Measurements from ENCODE around the gene PURB.
"Not testable (repeated sequence)": the region's sequence is repeated elsewhere in the genome, so short reads cannot be mapped to it uniquely, and the experiment has no call there.

The PURB gene

DNA sequence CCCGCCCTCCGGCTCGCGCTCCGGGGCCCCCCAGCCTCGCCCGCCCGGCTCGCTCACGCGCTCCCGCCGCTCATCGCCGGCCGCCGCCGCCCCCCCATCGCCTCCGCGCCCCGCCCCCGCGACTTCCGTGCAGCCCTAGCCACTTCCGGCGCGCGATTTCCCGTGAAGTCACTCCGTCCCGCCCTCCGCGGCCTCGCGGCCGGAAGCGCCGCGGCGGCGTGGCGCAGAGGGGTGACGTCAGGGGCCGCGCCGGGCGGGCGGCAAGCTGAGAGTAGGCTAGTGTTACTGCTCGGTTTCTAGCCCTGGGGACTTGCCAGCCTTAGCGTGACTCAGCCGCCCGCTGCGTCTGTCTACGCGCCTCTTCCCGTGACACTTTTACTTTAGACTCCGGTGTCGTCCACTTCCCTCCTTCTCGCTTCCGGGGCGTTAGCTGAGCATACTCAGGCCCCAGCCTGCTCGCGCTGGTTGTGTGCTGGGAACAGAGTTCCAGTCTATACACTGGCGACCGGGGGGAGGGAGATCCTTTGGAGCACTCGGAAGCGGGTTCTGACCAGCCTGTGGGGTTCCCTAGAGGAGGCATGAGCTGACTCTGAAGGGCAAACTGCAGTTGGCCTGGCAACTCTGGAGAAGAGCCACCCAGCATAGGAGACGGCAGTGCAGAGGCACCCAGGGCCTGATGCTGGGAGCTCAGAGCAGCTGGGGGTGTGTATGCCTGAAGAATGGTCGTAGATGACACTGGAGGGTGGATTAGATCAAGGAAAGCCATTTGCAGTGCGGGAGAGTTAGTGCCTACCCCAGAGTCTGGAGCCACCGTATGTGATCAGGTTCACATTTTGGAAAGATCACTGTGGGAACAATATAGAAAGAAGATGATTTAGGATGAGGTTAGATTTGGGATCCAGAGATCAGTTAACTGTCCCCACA is at the start of gene PURB:
TSS of gene PURB (minus strand) at position 137 of the 924 bp plus-strand sequence. CDS start 182 bp downstream, outside the sequence.
- DNase-seq: peak; percentile 97 to 98

DNA sequence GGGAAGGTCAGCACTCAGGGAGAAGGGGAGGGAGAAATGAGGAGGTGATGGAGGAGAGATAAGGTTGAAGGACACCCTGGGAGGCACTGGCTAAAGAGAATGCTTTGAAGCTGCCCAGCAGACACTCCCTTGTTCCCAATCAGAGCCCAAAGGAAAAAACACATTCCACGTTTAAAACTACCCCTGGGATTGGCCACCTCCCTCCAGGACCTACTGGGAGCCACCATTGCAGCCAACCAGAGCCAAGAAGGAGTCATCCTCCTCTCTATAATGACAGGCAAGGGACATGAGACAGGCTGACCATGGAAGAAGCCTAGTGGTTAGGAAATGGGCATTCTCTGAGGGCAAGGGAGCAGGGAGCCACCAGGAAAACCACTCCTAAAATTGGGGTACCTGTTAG is 49.7 kb upstream of the PURB start:
- DNase-seq: no peak

DNA sequence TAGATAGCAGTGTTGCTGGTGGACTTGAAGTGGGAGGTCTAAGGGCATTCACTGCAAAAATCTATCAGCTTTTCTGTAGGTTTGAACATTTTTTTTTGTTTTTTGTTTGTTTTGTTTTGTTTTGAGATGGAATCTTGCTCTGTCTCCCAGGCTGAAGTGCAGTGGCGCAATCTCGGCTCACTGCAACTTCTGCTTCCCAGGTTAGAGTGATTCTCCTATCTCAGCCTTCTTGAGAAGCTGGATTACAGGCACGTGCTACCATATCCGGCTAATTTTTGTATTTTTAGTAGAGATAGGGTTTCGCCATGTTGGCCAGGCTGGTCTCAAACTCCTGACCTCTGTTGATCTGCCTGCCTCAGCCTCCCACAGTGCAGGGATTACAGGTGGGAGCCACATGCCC is 49.2 kb upstream of the PURB start:
- DNase-seq: not testable (repeated sequence)

DNA sequence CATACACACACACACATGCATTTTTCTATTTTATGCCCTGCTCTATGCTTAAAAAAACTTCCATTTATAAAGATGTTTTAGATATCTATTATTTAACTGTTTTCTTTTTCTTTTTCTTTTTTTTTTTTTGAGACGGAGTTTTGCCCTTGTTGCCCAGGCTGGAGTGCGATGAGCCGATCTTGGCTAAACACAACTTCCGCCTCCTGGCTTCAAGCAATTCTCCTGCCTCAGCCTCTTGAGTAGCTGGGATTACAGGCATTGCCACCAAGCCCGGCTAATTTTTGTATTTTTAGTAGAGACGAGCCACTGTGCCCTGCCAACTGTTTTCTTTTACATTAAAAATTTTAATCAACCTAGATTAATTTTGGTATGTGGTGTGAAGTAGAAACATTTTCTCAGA is 45.6 kb upstream of the PURB start:
- DNase-seq: no peak

DNA sequence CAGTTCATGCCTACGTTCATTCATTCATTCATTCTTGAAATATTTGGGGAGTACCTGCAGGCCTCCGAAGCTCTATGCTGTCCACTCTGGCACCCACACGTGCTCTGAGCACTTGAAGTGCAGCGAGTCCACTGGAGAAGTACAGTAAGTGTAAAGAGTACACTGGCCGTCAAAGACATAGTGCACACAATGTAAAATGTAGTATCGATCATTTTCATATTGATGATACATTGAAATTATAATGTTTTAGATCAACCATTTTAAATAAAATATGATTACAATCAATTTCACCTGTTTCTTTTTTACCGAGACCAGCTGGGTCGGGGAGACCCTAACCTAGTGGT is 37.0 kb upstream of the PURB start:
- DNase-seq: no peak

DNA sequence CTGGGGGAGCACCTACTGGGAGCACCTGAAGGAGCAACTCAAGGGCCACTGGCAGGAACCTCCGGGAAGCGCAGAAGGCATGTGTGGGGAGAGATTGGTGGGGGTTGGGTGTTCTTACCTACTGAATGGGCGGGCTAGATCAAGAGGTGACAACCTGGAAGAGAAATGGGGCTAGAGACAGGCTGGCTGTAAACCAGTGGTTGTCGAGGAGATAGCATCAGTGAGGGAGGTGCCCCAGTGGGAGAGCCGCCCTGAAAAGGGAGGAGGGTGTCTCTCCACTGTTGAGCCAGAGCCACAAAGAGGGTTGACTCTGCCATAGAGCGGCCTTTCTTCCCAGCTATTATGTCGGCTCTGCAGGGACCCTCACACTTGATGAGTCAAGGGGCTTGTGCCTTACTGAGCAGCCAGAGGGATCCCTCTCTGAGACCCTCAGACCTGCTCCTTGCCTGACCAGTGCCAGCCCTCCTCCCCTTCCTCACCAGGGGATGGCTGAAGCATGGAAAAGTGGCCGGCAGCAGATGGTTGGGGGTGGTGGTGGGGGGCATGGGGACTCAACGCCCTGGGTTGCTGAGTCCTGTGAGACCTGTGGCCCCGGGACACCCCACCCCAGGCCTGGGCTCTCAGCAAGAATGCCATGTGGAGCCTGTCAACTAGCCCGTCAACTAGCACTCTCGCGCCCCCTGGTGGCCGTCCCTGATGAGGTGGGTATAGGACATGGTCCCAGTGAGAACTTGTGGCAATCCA is 36.4 kb upstream of the PURB start:
- peak; percentile 88 to 91 for DNase-seq

DNA sequence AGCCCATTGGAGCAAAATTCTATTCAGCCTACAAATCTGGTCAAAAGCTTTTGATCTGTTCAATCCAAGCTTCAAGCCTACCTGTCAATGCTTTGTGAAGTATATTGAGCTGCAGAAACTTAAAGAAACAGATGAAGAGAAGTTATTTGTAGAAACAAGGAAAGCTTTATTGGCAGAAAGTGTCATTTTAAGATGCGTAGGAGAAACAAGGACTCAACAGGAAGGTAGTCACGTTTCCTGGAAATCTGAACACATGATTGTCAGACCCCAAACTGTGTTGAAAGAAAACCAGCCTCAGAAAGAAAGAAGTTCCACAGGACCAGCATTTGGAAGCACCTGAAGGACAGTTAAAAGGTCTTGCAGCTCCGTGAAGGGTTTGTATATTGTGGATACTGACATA is 34.8 kb upstream of the PURB start:
- DNase-seq: no peak

DNA sequence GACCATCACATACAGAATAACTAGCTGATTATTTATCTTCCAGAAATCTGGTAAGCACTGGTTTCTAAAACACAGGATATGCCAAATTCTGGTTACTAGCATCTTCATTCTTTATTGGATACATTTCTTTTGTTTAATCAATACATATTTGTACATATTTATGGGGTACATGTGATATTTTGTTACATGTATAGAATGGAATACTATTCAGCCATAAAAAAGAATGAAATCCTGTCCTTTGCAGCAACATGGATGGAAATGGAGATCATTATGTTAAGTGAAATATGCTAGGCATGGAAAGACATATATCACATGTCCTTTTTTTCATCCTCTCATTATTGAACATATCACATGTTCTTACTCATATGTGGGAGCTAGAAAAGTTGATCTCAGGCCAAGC is 32.7 kb upstream of the PURB start:
- DNase-seq: no peak

DNA sequence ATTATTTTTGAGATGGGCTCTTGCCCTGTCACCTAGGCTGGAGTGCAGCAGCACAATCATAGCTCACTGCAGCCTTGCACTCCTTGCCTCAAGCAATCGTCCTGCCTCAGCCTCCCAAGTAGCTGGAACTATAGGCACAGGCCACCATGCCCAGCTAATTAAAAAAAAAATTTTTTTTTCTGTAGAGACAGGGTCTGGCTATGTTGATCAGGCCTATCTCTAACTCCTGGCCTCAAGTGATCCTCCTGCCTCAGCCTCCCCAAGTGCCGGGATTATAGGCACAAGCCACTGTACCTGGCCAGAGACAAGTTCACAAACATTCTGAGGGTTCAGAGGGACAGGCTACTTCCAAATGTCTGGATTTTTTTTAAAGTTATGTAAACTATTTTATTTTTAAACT is 32.1 kb upstream of the PURB start:
- no peak for DNase-seq

DNA sequence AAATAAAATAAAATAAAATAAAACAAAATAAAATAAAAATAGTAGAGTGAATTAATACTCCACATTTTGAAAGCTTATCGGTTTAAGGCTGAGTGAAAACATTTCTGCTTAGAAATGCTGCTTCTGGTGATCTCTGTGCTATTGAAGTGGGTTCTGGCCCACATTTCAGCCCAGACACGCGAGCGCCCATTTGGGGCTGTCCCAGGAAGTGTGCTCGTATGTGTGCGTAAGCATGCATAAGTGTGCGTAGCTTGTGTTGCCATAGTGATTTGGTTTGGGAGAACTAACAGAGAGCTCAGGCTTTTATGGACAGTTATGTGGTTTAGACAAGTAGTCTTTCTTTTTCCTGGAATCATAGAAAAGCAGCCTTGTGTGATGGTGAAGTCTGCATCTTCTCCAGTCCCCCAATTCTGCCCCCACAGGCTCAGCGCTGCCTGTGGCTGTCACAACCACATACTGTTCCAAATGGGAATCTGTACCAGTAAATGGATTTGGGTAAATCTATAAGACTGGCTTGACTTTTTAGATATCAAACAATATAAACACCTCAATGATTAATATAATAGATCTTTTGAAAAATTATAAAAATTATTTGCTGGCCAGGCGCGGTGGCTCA is 29.8 kb upstream of the PURB start:
- DNase-seq: peak; percentile 84 to 85

DNA sequence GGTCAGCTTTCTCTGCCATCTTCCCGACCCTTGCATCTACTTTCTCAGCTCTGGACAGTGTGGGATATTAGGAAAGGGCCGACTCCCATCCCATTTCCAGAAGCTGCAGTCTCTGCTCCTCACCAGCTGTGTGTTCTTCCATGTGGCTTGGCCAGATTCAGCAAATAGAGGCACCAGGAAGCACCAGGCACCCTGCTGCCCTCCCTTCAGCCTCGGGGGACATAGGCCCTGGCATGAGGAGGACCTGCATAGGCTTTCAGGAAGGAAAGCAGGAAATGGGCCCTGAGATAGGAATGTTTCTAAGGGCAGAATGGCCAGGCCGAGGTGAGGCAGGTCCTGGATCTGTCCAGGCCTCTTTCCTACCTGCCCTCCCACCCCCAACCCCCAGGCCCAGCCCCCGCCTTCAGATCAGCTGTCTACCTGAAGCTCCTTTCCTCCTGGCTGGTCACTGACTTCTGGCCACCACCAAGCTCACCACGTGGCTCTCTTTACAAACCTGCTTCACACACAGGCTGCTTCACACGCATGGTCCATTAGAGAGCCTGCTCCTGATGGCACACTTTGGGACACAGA is 27.5 kb upstream of the PURB start:
- no peak for DNase-seq

DNA sequence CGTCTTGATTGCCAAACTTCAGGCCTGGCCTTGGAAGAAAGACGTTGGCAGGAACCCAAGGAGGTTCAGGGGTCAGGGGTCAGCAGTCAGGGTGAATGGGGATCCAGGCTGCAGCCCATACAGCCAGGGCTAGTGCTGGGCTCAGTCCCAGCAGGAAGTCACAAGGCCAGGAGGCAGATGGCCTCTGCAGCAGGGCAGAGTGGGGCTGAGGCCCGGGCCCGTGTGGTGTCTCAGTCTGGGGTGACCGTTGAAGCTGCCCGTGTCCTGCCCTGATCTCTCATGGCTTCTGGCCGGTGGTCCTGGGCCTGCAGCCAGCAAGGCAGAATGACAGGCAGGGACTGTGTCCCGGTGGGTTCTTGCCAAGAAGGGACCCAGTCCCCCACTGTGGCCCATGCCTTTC is 26.6 kb upstream of the PURB start:
- no peak for DNase-seq

DNA sequence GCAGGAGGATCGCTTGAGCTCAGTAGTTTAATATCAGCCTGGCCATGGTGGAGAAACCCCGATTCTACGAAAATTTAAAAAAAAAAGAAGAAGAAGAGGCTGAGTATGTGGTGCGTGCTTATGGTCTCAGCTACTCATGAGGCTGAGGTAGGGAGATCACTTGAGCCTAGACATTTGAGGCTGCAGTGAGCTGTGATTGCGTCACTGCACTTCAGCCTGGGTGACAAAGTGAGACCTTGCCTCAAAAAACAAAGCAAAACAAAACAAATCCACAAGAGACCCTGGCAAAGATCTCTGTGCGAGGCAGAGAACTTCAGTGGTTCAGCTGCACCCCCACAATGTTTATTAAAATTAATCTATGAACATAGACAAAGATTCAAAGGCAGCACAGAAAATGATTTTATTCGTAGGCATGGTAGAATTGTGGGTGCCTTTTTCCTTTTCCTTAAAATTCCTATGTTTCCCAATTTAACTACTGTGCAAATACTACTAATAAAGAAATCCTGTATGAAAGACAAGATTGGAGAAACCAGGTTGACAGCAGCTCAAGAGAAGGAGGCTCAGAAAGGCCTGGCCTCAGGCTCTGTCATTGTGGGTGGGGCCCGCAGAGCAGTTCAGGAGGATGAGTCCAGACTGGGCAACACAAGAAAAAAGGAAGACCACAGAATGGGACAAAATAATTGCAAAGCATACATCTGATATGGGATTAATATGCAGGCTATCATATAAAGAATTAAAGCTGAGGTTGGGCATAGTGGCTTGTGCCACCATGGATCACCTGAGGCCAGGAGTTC is 24.5 kb upstream of the PURB start:
- no peak for DNase-seq

DNA sequence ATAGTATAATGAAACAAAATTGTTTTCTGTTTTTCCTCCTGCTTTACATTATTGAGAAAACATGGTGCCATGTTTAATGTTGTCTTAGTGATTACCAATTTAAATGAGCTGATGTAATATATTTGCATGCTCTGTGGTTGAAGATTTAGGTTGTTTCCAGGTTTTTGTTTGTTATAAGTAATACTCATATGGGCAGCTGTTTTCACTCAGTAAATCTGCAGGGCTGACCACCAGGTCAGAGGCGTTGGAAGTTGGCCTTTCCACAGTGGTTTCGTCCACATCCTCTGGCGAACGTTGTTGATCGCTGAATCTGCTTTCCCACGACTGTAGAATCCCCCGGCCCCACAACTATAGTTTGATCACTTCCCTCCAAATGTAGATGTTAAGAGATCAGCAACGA is 21.6 kb upstream of the PURB start:
- DNase-seq: no peak

DNA sequence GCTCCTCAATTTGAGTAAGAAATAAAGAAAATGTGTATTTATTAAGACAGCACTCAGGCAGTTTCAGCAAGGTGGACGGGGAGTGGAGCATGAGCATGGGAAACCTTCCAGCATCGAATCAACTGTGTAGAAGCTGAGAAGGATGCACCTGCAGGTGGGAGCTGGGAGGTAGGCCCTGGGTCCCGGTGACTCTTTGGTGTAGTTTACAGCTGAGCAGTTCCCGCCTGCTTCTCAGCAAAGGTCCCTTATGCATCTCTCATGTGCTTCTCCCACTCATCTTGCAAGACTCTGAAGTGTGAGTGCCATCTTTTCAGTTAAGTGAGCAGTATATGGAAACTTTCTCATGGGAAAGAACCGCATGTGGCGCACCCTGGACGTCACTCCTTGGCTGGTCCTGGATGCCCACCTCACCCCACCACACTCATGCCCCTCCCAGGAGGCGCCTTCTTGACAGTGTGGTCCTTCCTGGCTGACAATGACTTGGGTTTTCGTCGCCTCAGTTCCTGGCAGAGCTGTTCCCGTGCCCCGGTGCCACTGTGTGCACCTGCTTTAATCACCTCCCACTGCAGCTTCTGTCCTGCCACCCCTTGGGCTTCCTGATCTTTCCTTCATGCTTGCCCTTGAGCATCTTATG is 19.8 kb upstream of the PURB start:
- no peak for DNase-seq

DNA sequence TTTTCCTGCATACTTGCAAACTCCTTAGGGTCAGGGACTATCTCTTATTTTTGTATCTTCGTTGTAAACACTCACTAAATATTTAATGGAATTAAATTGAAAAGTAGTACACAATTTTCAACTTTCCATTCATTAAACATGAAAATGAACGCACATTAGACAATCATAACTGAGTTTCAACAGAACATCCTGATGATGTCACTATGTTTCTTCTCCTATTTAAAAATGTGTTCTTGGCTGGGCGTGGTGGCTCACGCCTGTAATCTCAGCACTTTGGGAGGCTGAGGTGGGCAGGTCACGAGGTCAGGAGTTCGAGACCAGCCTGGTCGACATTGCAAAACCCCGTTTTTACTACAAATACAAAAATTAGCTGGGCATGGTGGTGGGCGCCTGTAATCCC is 14.1 kb upstream of the PURB start:
- DNase-seq: no peak

DNA sequence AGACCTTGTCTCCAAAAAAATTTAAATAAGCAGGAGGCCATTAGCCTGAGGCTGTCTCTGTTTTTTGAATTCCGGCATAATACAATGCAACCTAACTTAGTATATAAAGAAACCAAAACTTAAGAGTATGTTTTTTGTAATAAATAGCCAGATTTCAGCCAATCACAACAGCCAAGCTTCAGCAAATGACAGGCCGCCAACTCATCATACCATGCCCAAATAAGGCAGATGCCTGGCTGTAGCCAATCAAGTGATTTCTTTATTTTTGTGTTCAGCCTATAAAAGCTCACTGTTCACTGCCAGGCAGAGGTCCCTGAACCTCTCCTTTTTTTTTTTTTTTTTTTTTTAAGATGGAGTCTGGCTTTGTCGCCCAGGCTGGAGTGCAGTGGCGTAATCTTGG is 12.7 kb upstream of the PURB start:
- DNase-seq: no peak

DNA sequence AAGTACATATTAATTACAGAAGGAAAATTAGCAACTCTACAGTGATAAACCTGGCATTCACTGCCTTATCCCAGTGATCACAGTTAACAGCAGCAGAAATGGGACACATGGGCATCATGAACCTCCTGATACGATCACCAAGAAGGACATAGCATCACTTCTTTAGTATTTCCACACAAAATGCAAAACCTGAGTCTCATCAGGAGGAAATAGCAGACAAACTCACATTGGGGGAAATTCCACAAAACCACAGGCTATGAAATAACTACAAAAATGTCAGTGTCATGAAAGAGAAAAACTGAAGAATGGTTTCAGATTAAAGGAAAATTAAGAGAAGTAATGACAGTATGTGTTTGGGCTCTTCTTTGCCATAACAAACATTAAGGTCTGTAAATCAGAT is 12.0 kb upstream of the PURB start:
- DNase-seq: no peak

DNA sequence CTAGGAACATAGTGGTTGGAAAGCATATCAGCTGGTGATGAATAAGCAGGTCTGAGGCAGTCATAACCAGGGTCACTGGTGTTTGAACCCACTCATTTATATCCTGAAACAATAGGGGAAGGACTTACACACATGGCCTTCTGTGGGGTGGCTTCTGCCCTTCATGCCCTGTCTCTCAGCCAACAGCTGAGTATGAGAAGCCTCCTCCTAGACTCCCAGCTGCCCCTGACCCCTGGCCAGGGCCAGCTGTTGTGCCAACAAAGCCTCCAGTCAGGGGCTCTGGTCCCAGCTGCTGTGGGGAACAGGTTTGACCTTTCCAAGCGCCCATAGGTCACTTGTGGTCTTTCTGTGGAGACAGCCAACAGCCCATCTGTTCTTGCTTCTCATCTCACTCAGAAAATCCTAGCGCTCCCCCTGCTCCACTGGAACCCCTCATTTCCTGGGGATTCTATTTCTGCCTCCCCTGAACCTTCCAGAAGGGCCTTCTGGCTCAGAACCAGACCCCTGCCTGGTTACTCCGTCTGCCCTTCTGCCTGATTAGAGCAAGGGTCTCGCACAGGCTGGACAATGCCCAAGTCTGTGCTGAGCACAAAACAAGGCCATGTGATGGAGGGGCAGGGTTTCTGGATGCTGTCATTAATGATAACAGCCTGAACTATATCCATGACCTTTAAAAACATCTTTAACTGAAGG is 9.7 kb upstream of the PURB start:
- DNase-seq: no peak

DNA sequence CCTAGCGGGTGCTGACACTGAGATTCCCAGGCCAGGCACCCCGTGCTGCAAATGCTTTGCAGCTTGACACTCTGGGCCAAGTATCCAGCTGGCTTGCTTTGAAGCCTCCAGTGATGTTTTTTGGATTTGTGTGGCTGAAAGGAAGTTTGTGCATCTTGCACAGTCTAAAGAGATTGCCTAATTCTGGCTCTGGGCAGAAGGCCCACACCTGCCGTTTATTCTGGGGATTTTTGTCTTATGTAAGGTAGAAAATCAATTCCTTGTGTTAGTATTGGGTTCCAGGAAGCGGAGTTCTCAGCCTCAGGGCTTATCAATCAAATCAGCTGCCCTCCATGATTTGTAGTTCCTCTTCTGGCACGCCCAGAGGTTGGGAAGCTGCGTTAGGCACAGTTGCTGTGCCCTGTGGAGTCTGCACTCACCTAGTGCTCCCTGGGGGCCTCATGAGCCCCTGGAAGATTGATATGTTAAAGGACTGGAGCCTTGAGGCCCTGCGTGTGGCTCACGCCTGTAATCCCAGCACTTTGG is 8.4 kb upstream of the PURB start:
- no peak for DNase-seq

DNA sequence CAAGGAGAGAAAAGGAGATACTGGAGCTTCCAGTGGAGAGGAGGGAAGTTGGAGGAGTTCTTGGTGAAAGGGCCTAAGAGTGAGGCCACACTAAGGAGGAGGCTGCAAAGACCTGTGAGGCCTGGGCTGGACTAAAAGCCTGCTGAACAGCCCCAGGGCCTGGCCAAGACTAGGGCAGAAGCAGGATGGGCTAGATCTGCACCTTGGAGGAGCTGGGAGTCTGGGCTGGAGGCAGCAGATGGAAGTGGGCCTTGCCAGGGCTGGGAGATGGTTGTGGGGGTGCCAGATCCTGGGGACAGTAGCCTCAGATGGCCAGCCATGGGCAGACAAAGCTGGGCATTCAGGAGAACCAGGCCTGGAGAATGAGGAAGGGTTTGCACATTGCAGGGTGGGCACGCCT is 6.5 kb upstream of the PURB start:
- DNase-seq: no peak

Data from CD4-positive, alpha-beta T cell treated with Interferon alpha-2 for 1 hour (primary cell).